SKM-1 treated with dmso at 0.1 percent for 144 hours (cell line): ENCODE data around the gene IYD.
"Not testable (repeated sequence)": the region's sequence is repeated elsewhere in the genome, so short reads cannot be mapped to it uniquely, and the experiment has no call there.

Experiments used
- DNase-seq: peaks from one replicate; lab custom pipeline; 2025; ENCODE audit not compliant: unreplicated experiment; lab: John Stamatoyannopoulos, UW

The IYD gene

DNA sequence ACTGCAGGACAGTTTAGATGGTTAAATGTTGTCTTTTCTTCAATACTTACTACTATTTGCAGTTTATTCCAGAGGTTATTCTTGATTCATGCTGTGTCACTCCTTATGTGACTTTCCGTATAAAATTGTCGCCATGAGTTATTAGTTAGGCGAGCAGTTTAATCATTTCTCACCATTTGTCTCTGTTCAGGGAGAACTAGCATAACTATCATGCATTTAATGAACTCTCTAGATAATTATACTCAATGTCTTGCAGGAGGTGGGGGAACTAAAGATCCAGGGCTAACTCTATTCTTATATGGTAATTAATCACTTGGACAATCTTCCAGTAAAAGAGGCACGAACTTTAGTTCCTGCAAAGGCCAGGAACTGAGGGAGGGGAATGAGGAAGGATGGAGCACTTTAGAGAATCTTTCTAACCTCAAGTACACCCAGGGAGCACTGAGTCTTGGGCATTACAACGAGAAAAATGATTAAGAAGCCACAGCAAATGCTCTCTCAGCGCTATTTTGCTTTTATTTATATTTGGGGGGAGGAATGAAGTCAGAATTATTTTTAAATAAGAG is 58.3 kb downstream of the IYD start:
- no peak for DNase-seq

DNA sequence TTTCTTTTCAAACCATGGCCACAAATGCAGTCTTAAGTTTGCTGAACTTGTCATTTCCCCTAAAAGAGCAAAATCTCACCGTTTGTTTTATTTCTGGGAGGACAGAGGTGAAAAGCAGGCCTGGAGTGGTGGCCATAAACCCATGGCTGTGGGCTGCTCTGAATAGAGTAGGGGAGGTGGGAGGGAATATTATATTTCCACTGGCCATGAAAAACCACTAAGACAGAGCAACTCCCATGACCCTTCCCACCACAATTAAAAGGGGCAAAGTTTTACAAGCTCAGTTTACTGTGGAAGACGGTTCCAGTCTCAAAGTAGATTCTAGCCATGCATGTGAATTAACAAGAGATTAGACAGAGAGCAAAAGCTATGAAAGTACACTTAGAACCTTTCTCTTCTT is 59.0 kb downstream of the IYD start:
- DNase-seq = no peak

DNA sequence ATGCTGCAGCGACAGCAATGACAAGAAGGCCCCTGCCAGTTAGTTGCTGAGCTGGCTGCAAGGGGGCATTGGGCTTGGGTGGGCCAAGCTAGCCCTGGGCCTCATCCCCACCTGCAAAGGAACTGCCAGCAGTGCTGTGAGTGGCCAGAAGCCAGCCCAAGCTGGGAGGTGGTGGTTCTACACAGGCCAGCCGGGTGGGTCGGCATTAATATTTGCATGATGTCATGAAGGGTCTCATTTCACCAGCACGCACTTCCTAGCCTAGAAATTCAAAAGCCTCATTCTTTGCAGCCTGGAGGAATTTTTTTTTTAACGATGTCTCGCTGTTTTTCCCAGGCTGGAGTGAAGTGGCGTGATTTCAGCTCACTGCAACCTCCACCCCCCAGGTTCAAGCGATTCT is 62.0 kb downstream of the IYD start:
- DNase-seq = no peak

DNA sequence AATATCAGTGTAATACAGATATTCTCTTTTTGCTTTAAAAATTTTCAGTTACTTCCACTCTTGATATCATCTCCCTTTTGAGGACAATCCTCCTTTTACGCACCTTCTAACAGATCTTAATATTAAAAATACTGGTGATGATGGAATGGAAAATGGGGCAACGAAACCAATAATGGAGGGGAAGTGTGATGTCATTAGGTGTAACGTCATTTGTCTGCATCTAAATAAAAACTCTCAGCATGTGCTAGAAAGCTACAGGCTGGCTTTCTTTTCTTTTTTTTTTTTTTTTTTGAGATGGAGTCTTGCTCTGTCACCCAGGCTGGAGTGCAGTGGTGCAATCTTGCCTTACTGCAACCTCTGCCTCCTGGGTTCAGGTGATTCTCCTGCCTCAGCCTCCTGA is 66.5 kb downstream of the IYD start:
- no peak for DNase-seq

DNA sequence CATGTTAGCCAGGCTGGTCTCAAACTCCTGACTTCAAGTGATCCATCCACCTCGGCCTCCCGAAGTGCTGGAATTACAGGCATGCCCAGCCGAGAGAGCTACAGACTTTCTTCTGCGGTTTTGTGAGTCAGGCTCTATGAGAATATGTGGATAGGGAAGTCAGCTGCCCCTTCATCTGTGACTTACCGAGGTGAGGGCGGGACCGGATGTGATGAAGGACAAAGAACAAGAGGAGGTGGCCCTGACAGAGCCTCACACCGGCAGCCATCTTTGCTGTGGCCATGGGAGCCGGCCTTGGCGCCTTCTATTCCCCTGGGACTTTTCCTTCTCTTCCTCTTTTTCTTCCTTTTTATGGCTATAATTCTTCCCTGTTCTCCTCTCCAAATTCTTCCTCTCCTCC is 67.0 kb downstream of the IYD start:
- DNase-seq = no peak

DNA sequence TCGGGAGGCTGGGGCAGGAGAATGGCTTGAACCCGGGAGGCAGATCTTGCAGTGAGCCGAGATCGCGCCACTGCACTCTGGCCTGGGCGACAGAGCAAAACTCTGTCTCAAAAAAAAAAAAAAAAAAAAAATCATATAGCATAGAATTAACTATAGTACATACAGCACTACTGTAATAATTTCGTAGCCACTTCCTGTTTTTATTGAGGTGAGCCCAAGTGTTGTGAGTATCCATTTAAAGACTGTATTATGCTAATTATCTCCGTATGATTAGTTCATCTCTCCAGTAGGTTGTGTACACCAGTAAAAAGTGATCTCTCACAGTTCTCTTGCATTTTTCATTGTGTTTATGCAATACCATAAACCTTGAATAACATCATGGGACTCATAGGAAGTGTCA is 70.6 kb downstream of the IYD start:
- DNase-seq = no peak

DNA sequence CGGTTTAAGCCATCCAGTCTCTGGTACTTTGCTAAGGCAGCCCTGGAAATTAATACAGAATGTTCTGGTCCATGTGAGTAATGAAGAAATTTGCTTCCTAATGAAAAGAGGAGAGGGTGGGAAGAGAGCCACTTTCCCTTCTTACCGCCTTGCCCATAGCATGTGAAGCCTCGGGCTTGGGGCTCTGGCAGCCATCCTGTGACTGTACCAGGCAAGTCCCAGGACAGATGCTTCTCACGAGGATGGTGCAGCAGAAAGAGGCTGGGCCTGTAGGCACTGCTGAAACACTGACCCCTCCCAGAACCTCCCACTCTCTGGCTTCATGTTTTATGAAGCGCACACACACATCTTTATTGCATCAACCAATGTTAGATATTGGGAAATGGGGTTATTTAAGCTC is 74.8 kb downstream of the IYD start:
- DNase-seq = no peak

DNA sequence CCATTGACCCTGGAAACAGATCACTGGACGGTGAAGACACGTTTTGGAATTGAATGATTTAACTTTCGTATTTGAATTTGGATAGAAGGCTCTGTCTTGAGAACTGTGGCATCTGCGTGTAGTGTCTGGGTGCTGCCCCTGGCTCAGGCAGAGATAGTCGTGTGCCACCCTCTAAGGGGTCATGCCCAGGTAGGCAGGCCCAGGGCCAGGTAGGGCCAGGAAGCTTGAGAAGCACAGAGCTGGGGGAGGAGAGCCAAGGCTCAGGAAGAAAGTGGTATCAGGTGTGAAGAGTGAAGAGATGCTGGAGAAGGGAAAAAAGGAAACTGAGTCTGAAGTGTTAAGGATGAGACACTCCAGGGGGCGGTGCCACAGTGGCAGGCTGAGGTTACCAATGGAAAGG is 75.5 kb downstream of the IYD start:
- DNase-seq = no peak

DNA sequence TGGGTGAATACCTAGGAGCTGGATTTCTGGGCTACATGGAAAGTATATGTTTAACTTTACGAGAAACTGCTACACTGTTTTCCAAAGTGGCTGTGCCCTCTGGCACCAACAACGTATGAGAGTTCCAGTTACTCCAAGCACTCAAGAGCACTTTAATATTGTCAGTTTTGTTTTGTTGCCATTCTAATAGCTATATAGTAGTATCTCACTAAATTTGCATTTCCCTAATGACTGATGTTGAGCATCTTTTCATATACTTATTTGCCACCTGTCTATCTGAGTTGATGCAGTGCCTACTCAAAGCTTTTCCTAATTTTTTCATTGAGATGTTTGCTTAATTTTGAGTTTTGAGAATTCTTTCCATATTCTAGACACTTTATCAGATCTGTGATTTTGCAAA is 76.7 kb downstream of the IYD start:
- DNase-seq = no peak

DNA sequence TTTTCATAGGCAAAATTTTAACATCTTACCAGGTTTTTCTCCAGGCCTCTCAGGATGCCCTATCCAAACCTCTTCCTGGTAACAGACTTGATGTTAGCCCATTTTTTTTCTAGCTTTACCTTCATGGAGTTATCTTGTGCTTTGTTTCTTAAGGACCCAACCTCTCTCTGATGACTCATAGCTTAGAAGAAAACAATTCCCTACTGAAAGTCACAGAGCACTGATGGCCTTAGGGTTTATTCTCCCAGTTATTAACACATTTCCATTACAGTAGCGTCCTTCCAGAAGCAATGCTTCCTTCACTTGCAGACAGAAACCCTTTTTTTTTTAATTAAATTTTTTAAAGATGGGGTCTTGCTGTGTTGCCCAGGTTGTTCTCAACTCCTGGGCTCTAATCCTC is 79.4 kb downstream of the IYD start:
- no peak for DNase-seq

DNA sequence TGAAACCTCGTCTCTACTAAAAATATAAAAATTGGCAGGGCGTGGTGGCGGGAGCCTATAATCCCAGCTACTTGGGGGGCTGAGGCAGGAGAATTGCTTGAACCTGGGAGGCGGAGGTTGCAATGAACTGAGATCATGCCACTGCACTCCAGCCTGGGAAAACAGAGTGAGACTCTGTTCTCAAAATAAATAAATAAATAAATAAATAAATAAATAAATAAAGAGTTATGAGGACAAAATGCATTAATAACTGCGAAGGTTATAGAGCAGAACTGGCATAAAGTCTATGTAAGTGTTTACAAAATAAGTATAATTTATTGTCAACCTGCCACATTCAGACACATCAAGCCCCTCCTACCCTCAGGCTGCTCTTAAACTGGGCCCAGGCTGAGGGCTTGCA is 80.2 kb downstream of the IYD start:
- not testable (repeated sequence) for DNase-seq

DNA sequence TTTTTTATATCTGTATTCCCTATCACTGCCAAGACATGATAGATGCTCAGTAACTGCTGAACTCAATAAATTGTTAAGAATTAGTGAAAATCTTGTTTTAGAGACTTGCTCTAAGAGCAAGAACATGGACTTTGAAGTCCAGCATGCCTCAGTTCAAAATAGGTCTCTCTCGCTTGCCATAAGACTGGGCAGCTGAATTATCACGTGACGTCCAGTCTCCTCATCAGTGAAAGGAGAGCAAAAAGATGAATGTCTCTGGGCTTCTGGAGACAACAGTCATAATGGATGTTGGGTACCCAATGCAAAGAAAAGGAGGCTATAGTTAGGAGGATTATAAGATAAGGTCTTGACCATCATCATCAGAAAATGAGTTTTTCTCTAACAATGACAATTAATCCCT is 82.1 kb downstream of the IYD start:
- no peak for DNase-seq

DNA sequence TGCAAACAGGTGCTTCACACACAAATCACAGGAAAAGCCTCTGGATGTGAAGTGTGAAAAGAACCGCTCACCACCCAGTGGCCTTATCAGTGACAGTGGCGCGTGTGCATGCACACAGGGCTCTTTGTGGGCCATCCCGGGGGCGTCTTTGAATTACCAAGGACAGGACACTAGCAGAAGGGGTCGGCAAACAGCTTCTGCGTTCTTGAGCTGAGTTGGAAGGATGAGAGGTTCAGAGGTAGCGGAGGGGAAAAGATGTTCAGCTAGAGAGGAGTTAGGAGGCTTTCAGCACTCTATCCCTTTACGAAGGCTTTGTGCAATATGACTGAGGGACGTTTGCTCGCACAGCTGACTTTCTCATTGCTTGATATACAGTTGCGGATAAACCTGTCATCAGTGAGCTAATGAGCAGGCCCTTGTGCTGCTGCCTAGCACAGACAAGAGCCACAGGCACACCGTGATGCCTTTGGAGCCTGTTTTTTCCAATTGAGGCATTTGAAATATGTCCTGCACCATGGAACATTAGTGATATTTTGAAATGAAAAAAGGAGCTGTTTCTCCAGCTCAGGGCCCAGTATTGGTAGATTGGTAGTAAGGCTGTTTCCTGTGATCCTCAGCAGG is 83.1 kb downstream of the IYD start:
- DNase-seq = no peak

DNA sequence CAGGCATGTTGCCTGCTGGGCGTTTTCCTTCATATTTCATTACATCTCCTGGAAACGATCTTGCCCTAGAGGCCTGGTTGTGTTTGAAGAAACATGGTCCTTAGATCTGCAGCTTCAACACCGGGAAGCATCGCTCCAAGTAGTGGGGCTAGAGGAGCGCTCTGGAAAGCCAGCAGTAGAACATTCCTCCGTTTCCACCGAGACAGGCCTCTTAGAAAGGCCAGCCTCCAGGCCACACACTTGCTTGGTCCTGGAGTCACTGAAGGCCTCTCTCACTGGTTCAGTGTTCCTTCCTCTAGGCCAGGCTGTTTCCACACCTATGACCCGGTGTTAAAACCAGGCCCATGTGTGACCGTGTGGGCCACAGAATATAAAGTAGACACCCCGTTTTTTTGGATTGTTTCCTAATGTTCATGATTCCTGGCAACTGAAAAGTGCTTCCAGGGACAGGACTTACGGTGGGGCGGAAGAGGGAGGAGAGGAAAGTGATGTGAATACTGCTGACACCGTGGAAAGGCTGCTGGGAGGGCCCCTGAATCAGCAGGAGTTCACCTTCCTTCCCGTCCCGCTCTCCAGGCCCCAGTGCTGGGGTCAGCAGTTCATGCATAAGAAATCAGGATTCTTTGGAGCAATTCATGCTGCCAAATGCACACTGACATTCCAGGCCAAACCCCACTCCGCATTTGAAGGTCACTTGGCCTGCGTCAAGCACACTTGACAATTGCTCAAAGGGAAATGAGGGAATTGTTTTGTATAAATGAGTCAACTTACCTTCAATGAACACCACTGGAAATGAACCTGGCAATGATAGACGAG is 83.8 kb downstream of the IYD start:
- DNase-seq = no peak

DNA sequence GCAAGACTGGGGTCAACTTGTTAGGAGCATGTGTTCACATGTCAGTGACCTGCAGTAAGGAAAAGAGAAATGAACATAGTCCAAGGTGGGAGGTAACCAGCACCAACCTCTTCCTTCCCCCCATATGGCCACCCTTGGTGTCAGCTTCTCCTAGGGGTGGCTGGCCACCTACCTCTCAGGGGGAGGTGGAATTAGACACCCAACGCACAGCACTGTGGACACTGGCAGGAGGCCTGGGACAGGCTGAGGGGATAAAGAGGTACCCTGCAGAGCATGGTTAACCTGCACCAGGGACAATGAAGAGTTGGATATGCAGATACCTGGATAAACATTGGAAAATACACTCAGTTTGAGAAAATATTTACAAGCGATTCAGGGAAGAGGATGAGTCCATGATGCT is 84.5 kb downstream of the IYD start:
- DNase-seq = no peak
